Rectal smooth muscle tissue (tissue), 1 donor: Measurements from ENCODE around the gene HTD2.

Experiments used
- H3K27ac ChIP-seq: one replicate; pipeline ENCODE4 v1.7.0; 2013; ENCODE audit warnings: low read depth, low read length, inconsistent platforms
- H3K27me3 ChIP-seq: one replicate; pipeline ENCODE4 v1.7.0; 2013; ENCODE audit warnings: low read length; ENCODE audit not compliant: control insufficient read depth, insufficient read depth
- H3K36me3 ChIP-seq: one replicate; pipeline ENCODE4 v1.7.0; 2013; ENCODE audit warnings: low read length; ENCODE audit not compliant: control insufficient read depth, insufficient read depth
- H3K4me1 ChIP-seq: one replicate; pipeline ENCODE4 v1.7.0; 2013; ENCODE audit warnings: low read length; ENCODE audit not compliant: control insufficient read depth, insufficient read depth
- H3K4me3 ChIP-seq: one replicate; pipeline ENCODE4 v1.7.0; 2013; ENCODE audit warnings: low read length
- H3K9ac ChIP-seq: one replicate; pipeline ENCODE4 v1.7.0; 2013; ENCODE audit warnings: low read length

Gene HTD2

DNA sequence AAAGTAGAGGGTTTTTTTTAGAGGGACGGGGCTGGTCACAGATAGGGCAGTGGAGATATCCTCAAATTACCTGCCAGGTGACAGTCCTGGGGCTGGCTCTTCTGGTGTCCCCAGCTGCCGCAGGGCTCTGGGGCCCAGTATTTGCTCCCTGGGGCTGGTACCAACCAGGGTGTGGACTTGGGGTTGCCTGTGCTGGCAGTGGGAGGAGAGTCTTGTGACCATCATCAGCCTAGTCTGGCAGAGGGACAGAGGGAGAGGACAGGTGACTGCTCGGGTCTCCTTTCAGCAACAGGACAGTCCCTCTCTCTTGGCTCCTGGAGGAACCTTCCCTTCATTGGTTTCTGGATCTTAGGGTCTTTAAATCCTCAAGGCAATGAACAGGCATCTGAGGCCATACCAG lies 8.1 kb upstream of the HTD2 start:
- Histone ChIP-seq H3K36me3 (no peaks in the 10 kb centered on the region), H3K27ac (no peak overlapping the region), H3K4me3 (no peak overlapping the region), H3K27me3 (no peaks in the 10 kb centered on the region), H3K4me1 (no peaks in the 10 kb centered on the region), H3K9ac (no peak overlapping the region)

DNA sequence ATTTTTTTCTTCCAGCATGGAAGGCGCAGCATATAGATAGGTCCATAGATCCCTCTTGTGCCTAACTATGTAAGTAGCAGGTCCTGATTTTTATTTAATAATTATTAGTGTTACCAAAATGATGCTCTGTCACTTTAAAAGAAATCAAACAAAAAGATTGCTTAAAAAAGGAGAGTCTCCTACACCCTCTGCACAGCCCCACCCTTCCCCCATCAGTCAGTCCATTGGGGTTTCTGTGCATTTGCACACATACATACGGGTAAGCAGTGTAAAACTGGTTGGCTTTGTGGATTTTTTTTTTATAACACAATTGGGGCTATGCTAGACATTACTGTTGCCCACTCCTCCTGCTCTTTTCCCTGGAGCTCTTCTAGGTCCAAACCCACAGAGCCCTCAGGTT lies 7.2 kb upstream of the HTD2 start:
- no peaks in the 10 kb centered on the region for H3K27me3 ChIP-seq
- H3K36me3 ChIP-seq = no peaks in the 10 kb centered on the region
- no peak overlapping the region for H3K9ac ChIP-seq
- no peak overlapping the region for H3K27ac ChIP-seq
- no peak overlapping the region for H3K4me3 ChIP-seq
- no peaks in the 10 kb centered on the region for H3K4me1 ChIP-seq

DNA sequence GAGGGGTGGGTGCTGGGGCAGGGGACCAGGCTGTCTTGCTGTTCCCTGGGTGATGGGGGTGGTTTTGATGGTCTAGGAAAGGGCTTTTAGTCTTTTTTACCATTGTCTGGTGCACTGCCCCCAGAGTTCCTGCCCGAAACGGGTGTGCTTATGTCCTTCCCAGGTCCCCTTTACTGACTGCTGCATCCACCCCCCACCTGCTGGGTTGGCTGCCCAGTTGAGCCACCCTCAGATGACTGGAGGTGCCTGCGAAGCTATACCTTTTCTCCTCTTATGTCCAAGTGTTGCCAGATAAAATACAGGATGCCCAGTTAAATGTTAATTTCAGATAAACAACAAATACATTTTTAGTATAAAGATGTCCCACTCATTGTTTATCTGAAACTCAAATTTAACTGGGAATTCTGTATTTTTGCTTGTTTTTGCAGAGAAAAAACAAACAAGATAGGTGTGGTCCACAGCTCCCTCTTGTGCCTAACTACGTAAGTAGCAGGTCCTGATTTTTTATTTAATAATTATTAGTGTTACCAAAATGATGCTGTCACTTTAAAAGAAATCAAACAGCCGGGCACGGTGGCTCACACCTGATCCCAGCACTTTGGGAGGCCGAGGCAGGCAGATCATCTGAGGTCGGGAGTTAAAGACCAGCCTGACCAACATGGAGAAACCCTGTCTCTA lies 6.3 kb upstream of the HTD2 start:
- Histone ChIP-seq H3K4me1 (no peaks in the 10 kb centered on the region), H3K27me3 (no peaks in the 10 kb centered on the region), H3K9ac (no peak overlapping the region), H3K27ac (no peak overlapping the region), H3K36me3 (no peaks in the 10 kb centered on the region), H3K4me3 (no peak overlapping the region)

DNA sequence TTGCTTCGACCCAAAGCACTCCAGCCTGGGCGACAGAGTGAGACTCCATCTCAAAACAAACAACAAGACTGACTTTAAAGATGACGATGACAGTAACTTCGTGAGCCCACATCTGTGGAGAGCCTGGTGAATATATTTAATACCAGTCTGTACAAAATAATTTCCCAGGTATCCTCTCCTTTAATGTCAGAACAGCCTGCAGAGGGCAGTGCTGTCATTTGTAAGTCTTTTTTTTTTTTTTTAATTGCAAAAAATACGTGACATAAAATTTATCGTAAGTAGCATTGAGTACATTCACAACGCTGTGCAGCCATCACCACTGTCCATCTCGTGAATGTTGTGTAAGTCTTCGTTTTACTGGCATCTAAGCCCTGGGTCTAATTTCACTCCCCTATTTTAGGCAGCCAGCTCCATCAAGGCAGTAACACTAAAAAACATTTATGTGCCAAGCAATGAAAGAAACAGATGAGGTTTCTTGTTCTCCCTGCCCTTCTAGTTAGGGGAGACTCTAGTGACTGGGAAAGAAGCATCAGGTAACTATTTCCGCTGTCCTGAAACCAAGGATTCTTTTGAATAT lies 1.4 kb downstream of the HTD2 start:
- peaks cover 12% of the 10 kb centered on the region for H3K36me3 ChIP-seq
- H3K27me3 ChIP-seq = no peaks in the 10 kb centered on the region
- peak overlapping the region; percentile 99 for H3K27ac ChIP-seq
- peak overlapping the region; percentile 98 for H3K4me3 ChIP-seq
- H3K4me1 ChIP-seq = peaks cover 16% of the 10 kb centered on the region
- no peak overlapping the region for H3K9ac ChIP-seq

DNA sequence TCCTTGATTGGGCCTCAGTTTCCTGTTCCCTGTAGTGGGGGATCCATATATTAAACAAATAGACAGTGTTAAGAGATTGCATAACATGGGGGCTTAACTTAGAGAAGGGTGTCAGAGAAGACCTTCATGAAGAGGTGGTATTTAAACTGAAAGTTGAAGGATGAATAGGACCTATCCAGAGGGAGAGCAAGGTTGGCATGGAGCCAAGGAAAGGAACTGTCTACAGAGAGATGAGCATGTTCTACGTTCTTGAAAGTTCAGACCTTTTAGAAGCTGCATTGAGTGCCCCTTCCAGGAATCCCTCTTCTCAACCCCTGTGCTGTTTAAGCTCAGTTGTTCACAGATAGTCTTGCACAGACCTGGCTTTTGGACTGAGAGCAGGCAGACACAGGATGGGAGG lies 2.4 kb downstream of the HTD2 start:
- H3K27me3 ChIP-seq = no peaks in the 10 kb centered on the region
- H3K9ac ChIP-seq = no peak overlapping the region
- H3K4me3 ChIP-seq = no peak overlapping the region
- no peak overlapping the region for H3K27ac ChIP-seq
- peaks cover 16% of the 10 kb centered on the region for H3K4me1 ChIP-seq
- peaks cover 12% of the 10 kb centered on the region for H3K36me3 ChIP-seq

DNA sequence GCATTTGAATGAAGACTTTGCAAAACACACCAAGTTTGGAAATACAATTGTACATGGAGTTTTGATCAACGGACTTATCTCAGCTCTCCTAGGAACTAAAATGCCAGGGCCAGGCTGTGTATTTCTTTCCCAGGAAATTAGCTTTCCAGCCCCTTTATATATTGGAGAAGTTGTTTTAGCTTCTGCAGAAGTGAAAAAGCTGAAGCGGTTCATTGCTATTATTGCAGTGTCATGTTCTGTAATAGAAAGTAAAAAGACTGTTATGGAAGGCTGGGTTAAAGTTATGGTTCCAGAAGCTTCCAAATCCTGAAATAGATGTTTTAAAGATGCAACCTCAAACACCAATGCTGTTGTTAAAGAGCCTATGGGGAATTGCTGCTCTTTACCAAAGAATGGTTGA lies 11.5 kb downstream of the HTD2 start:
- no peak overlapping the region for H3K9ac ChIP-seq
- no peaks in the 10 kb centered on the region for H3K4me1 ChIP-seq
- H3K27me3 ChIP-seq = no peaks in the 10 kb centered on the region
- H3K27ac ChIP-seq = no peak overlapping the region
- no peak overlapping the region for H3K4me3 ChIP-seq
- H3K36me3 ChIP-seq = no peaks in the 10 kb centered on the region

DNA sequence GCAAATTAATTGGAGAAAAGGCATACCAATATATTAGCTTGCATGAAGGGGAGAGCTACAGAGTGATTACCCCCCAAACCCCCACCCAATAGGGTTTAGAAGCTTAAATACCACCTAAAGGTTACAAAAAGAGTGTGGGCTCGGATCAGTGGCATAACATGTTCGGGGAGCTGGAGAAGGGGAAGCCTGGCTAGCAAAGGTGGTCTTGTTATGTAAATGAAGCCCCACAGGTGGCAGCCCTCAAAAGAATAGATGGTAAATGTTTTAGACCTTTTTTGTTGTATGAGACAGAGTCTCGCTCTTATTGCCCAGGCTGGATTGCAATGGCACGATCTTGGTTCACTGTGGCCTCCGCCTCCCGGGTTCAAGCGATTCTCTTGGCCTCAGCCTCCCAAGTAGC lies 15.5 kb downstream of the HTD2 start:
- H3K27me3 ChIP-seq = no peaks in the 10 kb centered on the region
- H3K9ac ChIP-seq = no peak overlapping the region
- H3K4me1 ChIP-seq = peaks cover 3% of the 10 kb centered on the region
- no peaks in the 10 kb centered on the region for H3K36me3 ChIP-seq
- no peak overlapping the region for H3K27ac ChIP-seq
- no peak overlapping the region for H3K4me3 ChIP-seq

DNA sequence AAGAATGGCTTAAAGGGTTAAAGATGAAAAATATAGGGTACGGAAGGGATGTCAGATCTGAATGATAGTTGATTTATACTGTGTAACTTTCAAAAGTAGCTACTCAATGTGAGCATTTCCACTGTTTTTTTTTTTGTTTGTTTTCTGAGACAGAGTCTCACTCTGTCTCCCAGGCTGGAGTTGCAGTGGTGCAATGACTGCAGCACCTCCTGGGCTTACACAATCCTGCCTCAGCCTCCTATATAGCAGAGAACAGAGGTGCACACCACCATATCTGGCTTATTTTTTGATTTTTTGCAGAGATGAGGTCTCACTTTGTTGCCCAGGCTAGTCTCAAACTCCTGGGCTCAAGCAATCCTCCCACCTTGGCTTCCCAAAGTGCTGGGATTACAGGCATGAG lies 16.5 kb downstream of the HTD2 start:
- Histone ChIP-seq H3K9ac (no peak overlapping the region), H3K27ac (no peak overlapping the region), H3K27me3 (no peaks in the 10 kb centered on the region), H3K36me3 (no peaks in the 10 kb centered on the region), H3K4me1 (peaks cover 3% of the 10 kb centered on the region), H3K4me3 (no peak overlapping the region)

DNA sequence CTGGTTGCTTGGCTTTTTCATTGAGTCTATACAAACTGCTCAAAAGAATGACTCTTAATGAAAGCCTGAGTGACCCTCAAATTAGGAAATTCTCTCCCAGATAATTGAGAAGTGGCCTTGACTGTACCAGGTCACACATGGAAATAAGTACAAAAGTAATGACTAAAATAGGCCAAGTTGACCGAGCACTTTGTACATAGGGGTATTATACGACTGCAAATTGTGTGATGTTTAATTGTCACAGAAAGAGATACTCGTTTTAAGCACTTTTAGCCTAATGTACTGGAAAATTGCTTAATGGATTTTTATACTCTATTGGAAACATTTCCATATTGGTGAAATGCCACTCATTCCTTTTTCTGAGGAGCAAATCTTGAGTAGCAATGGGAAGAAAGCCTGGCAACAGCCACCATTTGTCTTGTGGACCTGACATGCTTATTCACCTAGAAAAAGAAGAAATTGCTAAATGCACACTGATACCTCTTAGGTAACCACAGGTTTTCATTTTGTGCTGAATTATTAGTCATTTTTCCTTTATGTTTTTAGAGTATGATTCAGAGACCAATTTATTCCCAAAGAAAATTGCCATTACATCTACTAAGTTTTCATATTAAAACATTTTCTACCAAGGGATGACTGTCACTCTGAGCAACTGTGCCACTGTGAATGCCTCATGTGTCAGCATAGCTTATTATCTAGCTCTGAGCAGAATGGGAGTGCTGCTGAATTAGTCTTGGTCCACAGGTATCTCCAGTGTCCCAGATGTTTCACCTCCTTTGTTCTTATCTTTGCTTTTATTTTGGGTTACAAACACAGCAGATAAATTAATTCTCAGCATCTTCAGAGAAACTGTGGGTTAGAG lies 17.4 kb downstream of the HTD2 start:
- Histone ChIP-seq H3K9ac (no peak overlapping the region), H3K36me3 (no peaks in the 10 kb centered on the region), H3K4me3 (no peak overlapping the region), H3K27me3 (no peaks in the 10 kb centered on the region), H3K4me1 (peaks cover 3% of the 10 kb centered on the region), H3K27ac (no peak overlapping the region)

DNA sequence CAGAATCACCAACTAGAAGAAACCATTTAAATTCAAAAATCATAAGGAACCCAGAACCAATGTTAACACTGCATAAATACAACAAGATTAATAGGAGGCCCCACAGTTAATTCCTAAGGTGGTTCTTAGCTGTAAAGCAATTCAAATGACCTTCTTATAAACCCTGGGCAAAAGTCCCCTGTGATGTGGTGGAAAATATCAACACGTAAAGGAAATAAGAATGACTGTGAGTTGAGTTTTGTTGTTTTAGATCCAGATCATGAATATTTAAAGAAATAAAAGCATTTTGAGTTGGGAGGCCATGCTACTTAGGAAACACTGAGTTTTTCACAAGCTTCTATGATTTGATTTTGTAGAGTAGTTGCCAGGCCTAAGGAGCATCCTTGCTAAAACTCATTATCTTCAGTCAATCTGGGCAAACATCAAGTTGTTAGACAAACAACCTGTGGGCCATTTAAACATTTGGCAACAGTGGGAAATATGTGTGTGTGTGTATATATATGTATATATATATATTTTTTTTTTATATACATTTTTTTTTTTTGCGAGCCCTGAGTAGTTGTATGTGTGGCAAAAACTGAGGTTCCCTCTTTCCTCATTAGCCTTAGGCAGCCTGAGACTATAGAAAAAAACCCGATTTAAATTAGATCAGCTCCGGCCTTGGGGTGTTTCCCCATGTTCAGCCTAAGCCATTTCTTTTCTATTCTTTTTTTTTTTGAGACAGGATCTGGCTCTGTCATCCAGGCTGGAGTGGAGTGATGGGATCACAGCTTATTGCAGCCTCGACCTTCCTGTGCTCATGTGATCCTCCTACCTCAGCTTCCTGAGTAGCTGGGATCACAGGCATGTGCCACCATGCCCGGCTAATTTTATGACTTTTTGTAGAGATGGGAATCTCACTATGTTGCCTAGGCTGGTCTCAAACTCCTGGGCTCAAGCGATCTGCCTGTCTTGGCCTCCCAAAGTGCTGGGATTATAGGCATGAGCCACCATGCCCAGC lies 18.4 kb downstream of the HTD2 start:
- no peaks in the 10 kb centered on the region for H3K27me3 ChIP-seq
- H3K27ac ChIP-seq = peak overlapping the region; percentile 45
- no peak overlapping the region for H3K4me3 ChIP-seq
- peaks cover 3% of the 10 kb centered on the region for H3K4me1 ChIP-seq
- H3K36me3 ChIP-seq = no peaks in the 10 kb centered on the region
- H3K9ac ChIP-seq = no peak overlapping the region

DNA sequence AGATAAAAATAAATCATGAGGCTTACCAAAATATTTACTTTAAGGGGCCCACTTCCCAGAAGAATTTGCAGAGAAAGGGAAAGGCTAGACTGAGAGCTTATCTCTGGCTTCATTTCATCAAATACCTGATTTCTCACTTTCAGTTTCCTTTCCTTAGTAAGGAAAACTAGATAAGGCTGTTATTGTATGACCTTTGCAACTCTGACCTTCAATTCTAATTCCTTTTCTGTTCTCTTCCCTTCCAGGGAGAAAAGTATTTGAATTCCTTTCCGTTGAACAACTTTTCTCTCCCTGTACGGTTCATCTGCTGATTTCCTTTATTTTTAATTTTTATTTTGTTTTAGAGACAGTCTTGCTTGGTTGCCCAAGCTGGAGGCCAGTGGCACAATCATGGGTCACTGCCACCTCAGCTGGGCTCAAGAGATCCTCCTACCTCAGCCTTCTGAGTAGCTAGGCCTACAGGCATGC lies 19.2 kb downstream of the HTD2 start:
- no peak overlapping the region for H3K9ac ChIP-seq
- H3K36me3 ChIP-seq = no peaks in the 10 kb centered on the region
- H3K27ac ChIP-seq = peak overlapping the region; percentile 45
- peaks cover 3% of the 10 kb centered on the region for H3K4me1 ChIP-seq
- no peak overlapping the region for H3K4me3 ChIP-seq
- no peaks in the 10 kb centered on the region for H3K27me3 ChIP-seq
